ENCODE data around the gene SCN4A.
"Not testable (repeated sequence)": the region's sequence is repeated elsewhere in the genome, so short reads cannot be mapped to it uniquely, and the experiment has no call there.

The SCN4A gene

GRCh38 chr17:63972796-63973195, at the start of gene SCN4A:
SCN4A (minus strand) TSS chr17:63972918; CDS start chr17:63972841, 77 bp downstream.
- no peak for DNase-seq

GRCh38 chr17:64020056-64020766, 47.5 kb upstream of the SCN4A start, which contains the start of gene ICAM2:
ICAM2 (minus strand) TSS chr17:64020633; CDS start chr17:64006691, 13,942 bp downstream.
- DNase-seq, result no peak

GRCh38 chr17:64019551-64019961, 46.8 kb upstream of the SCN4A start:
- not testable (repeated sequence) for DNase-seq

DNA sequence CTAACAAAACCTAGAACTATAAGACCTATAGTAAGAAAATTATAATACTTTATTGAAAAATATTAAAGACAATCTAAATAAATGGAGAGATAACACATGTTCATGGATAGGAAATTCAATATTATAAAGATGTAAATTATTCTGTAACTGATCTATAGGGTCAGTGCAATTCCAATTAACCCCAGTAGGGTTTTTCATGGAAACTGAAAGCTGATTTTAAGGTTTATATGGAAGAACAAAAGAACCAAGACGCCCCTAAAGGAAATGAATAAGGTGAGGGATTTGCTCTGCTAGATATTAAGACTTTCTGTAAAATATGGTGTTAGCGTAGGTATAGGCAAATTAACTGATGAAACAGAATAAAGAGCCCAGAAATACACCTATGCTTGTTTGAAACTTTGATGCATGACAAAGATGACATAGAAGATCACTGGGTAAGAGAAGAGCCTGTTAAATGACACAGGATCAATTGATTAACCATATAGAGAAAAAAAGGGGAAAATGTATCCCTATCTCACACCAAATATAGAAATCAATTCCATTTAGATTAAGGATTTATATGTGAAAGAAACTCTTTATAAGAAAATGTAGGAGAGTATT, 44.8 kb upstream of the SCN4A start:
- DNase-seq, result no peak

DNA sequence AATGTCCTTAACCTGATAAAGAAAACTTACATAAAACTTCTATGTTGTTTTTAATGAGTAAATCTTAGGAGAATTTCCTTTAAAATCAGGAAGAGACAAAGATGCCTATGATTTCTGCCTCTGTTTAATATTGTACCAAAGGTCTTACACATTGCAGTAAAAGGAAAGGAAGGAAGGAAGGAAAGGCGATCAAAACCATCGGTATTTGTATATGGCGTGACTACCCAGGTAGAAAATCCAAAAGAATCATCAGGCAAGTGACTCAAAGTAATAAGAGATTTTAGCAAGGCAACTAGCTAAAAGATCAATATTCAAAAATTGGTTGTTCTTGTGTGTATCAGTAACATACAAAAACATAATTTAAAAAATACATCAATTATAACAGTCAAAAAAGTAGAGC, 44.3 kb upstream of the SCN4A start:
- no peak for DNase-seq

DNA sequence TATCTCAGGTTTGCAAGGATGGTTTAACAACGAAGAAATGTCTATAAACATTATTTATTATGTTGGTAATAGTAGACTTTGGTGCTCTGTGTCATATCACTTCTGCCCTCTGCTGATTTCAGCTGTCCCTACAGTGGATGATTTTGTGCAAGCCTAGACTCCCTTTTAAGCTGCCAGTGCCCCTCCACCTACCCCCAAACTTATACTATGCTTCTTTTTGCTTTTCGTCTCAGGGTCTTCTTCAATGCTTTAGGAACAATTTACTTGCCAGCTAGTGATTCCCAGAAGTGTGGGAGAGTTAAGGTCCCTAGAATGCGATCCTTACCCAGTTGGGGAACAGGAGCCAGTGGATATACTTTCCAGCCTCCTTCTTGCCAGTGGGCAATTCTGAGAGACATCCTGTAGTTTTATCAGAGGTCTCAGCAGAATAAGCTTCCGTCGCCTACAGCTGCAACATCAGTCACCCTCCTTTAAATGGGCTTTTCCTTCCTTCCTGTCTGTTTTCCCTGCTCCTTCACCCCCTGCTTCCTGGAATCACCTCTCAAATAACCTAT, 43.6 kb upstream of the SCN4A start:
- DNase-seq, result no peak

GRCh38 chr17:64015447-64015846, 42.7 kb upstream of the SCN4A start:
- no peak for DNase-seq

- DNase-seq, result no peak
Observed at GRCh38 chr17:64009571-64010402, 37.1 kb upstream of the SCN4A start.

GRCh38 chr17:64008830-64009229, 36.1 kb upstream of the SCN4A start:
- DNase-seq, result no peak

GRCh38 chr17:64008346-64008745, 35.6 kb upstream of the SCN4A start:
- no peak for DNase-seq

GRCh38 chr17:64007838-64008282, 35.1 kb upstream of the SCN4A start:
- DNase-seq, result no peak

DNA sequence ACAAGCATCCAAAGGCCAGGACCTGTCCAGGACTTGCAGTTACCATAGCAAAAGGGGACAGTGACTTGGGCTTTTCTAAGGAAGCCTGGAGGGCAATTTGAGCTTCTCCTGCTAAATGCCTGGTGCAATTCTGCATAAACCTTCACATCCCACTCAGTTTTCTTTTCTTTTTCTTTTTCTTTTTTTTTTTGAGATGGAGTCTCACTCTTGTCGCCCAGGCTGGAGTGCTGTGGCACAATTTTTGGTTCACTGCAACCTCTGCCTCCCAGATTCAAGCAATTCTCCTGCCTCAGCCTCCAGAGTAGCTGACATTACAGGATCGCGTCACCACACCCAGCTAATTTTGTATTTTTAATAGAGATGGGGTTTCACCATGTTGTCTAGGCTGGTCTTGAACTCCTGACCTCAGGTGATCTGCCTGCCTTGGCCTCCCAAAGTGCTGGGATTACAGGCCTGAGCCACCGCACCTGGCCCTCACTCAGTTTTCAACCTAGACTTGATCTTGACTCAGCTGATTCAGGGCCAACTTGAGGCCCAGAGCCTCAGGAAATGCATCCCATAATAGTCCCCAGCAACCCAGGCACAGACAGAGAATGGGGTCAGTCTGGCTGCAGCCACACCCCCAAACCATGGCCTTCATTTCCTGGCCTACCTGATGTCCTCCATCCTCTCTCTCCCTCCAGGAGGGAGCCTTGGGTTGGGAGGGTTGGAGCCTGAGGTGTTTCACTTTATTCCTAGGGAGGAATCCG, 34.5 kb upstream of the SCN4A start:
- DNase-seq, result not testable (repeated sequence)

DNA sequence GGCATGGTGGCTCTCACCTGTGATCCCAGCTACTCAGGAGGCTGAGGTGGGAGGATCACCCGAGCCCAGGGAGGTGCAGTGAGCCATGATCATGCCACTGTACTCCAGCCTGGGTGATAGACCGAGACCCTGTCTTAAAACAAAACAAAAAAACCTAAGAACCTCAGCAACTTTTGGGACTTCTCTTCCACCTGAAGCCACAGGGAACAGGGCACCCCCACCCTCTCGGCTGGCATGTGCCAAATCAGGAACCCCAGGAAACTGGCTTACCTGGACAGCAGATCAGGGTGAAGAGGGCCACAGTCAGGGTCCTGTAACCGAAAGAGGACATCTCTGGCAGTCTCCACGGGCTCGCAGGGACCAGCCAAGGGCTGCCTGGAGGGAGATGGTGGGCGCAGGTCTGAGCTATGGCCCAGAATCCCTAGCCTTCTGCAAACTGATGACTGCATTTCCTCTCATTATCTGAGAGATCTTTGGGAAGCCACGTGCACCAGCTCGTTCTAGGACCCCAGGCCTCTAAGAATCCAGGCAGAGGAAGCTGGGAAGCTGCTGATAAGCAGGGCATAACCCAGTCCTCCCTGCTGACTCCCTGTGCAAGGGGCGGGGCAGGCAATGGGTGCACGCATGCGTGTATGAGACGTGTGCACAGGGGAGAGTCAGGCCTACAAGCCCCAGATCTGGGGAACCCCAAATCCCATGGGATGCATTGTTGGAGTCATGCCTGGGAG, 33.8 kb upstream of the SCN4A start:
- DNase-seq, result no peak

DNA sequence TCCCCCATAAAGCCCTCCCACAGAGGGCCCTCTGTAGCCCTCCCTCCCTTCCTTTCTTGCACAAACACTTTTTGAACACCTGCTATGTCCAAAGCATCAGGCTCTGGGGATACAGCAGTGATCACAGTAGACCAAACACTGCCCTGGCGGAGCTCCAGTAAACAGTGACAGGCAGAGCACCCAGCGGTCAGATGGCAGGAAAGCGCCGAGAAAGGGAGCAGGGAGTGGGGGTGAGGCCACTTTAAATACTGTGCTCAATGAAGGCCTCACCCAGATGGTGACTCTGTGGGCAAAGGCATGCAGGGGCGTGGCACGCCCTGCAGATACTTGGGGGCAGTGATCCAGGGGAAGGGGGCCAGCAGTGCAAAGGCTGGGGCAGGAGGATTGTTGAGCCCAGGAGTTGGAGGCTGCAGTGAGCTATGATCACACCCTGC, 33.0 kb upstream of the SCN4A start:
- DNase-seq, result no peak

DNA sequence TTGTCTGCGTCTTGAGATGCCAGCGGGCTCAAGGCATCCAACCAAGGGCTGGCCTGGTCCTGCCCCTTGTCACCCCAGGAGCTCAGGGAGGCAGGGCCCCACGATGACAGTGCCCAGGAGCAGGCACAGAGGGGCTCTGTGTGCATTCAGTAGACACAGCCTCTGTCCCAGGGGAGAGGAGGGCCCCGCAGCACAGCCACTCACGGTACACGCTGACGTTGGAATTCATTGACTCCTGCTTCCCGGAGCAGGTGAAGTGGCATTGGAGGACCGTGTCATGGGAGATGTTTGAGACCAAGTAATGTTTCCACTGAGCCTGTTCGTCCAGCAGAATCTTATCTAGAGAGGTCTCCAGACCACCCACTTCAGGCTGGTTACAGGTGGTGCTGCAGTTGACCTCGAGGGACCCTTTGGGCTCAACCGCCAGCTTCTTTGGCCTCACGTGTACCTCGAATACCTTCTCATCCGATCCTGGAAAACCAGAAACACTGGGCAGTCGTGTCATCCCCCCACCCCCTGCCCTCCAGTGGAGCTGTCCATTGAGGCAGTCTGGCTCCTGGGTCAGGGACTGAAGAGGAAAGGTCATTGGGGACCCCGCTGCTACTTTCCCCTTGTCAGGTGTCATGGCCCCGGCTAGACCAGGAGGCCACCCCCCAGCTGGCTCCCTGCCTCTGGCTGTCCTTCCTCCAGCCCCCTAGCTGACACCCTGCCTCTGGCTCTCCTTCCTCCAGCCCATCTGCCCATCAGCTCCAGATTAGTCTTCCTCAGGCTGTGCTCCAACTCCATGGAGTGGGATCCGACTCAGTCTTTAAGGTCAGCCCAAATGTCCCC, 32.4 kb upstream of the SCN4A start:
- no peak for DNase-seq

GRCh38 chr17:64004218-64004770, 31.6 kb upstream of the SCN4A start:
- DNase-seq, result no peak

DNA sequence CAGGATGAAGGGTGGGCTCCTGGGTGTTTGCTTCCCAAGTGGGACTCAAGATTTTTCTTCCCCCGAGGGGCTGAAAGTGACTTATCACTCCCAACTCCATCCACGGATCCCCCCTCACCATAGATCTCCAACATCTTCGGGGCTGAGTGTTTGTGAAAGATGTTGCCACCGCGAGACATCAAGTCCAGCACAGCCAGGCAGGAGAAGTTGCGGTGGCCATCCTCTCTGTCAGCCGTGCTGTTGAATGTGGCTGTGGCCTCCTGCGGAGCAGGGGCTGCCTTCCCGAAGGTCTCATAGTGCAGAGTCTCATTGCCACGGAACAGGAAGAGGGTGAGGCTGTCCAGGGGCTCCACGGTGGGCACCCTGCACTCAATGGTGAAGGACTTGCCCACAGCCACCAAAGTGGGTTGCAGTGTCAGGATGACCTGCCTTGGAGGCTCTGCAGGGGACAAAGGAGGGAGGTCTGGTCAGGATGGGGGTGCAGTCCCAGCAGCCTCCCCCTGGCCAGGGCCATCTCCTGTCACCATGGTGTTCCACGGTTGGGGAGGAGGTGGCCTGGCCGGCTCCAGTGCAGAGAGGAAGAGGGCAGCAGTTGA, 30.9 kb upstream of the SCN4A start:
- no peak for DNase-seq

GRCh38 chr17:64002658-64003525, 30.2 kb upstream of the SCN4A start:
- no peak for DNase-seq
